ENCODE measurements around the gene FOXC1.

DNA sequence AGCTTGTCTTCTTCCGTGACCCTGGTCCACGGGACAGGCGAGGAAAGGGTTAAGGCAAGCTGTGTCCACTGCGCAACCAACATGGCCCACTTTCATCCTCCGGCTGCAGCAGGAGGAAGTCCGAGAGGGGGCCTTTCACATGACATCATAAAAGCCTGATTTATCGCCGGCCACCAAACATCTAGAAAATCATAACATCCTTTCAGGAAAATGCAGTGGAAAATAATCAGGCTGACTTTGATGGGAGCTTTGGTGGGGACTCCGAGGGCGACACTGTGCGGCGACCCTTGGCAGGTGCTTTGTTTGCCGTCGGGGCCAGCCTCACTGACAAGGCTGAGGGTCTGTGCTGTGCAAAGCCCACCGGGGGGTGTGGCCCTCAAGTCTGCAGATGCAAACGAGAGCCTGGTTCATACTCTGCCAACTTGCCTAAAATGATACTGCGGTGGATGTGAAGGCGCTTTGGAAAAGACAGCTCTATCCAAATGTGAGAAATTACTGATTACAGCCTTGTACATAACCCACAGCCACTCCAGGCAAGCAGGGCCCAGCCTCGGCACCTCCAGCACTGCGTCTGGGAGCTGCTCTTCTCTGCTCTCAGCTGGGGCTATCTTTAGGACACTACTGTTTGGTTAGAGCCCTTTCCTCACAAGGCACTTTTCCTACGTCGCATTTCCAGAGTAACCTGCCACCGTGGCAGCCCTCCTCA, 25.7 kb downstream of the FOXC1 start:
- TF ChIP-seq, protein P1, sequence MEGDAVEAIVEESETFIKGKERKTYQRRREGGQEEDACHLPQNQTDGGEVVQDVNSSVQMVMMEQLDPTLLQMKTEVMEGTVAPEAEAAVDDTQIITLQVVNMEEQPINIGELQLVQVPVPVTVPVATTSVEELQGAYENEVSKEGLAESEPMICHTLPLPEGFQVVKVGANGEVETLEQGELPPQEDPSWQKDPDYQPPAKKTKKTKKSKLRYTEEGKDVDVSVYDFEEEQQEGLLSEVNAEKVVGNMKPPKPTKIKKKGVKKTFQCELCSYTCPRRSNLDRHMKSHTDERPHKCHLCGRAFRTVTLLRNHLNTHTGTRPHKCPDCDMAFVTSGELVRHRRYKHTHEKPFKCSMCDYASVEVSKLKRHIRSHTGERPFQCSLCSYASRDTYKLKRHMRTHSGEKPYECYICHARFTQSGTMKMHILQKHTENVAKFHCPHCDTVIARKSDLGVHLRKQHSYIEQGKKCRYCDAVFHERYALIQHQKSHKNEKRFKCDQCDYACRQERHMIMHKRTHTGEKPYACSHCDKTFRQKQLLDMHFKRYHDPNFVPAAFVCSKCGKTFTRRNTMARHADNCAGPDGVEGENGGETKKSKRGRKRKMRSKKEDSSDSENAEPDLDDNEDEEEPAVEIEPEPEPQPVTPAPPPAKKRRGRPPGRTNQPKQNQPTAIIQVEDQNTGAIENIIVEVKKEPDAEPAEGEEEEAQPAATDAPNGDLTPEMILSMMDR (IDR thresholded peaks at IDR 0.05): no peak
- TF ChIP-seq USF2 (IDR thresholded peaks at IDR 0.05): no peak
- TF ChIP-seq RFX5 (IDR thresholded peaks at IDR 0.05): no peak
- no peak for TF ChIP-seq EP300 (IDR thresholded peaks at IDR 0.05)
